ENCODE data around the gene DUSP8.

DNA sequence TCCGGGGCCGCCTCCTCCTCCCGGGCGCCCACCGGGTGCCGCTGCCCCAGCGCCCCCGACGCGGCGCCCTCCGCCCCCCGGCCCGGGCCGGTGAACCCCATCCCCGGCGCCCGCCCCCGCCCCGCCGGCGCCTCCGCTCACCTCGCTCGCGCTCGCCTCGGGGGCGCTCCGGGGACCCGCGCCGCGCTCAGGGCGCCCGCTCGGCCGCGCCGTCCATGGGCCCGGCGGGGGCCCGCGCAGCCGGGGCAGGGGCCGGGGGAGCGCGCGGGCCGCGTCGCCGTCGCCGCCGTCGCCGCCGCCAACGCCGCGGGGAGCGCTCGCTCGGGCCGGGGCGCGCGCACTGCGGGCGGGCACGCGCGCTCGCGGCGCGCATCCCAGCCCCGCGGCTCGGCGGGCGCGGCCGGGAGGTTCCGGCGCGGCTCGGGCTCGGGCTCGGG is 293 bp downstream of the DUSP8 start:
- TF ChIP-seq POLR2A (IDR thresholded peaks at IDR 0.05; ENCODE audit: low read length), result no peak
- no peak for TF ChIP-seq GATA1 (IDR thresholded peaks at IDR 0.05; ENCODE audit: low read depth, low read length)
